ENCODE data around the gene RND3.

RND3 gene

GRCh38 chr2:150484006-150484405 is 3.5 kb downstream of the RND3 start:
- Mint-ChIP-seq H3K27ac (no peak overlapping the region), H3K36me3 (ENCODE audit: low read depth) (no peaks in the 10 kb centered on the region), H3K27me3 (ENCODE audit: low read depth) (peaks cover 51% of the 10 kb centered on the region), H3K9me3 (no peaks in the 10 kb centered on the region), H3K4me1 (ENCODE audit: low read depth) (peaks cover 9% of the 10 kb centered on the region), H3K4me3 (no peak overlapping the region)

DNA sequence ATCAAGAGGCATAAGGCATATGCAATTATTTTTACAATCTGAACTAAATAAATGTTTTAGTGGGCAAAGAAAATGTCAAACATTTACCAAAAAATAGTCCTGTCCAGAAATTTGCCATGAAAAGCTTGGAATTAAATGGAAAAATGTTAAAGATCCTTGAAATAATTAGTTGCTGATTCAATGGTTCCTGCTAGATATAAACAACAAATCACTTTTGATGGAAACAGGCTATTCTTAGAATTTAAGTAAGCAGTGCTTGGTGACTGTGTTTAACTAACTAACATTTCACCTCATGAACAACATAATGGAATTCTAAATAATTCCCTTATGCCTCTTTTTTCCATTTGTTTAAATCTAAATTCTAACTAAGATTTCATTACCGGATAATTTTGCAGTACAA is 3.9 kb downstream of the RND3 start:
- peaks cover 9% of the 10 kb centered on the region for H3K4me1 Mint-ChIP-seq (ENCODE audit: low read depth)
- H3K4me3 Mint-ChIP-seq = no peak overlapping the region
- no peaks in the 10 kb centered on the region for H3K9me3 Mint-ChIP-seq
- no peaks in the 10 kb centered on the region for H3K36me3 Mint-ChIP-seq (ENCODE audit: low read depth)
- H3K27ac Mint-ChIP-seq = no peak overlapping the region
- peaks cover 48% of the 10 kb centered on the region for H3K27me3 Mint-ChIP-seq (ENCODE audit: low read depth)

DNA sequence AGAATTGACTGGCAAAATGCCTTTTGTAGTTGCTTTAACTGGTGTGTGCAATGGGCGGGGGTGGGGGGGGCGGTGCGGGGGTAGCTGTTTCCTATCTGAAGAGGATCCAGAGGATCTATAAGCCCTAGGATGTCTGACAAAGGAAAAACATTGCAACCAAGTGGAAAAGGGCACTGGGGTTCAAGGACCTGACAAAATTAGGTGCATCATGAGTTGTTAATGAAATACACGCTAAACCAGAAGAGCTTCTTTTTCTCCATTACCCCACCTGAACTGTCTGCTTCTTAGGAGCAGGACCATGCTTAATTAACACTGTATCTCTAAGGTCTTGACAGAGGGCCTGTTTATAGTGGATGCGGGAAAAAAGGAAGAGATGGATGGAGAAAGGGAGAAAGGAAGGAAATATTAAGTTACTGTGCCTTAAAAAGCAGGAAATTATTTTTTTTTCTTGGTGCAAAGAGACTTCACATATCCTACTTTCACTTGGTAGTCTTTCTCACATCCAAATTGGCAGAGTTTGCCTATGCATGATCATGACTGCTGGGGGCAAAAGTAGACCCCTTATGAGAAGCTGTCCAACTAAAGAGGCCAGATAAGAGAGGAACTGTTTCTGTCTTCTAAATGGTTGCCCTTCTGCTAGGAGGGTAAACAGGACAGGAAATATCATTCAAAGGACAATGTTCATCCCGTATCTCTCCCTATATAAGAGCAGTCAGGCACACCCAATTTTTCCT is 4.6 kb downstream of the RND3 start:
- Mint-ChIP-seq H3K4me1 (ENCODE audit: low read depth) (peaks cover 9% of the 10 kb centered on the region), H3K9me3 (no peaks in the 10 kb centered on the region), H3K27me3 (ENCODE audit: low read depth) (peaks cover 44% of the 10 kb centered on the region), H3K36me3 (ENCODE audit: low read depth) (no peaks in the 10 kb centered on the region), H3K4me3 (no peak overlapping the region), H3K27ac (no peak overlapping the region)

DNA sequence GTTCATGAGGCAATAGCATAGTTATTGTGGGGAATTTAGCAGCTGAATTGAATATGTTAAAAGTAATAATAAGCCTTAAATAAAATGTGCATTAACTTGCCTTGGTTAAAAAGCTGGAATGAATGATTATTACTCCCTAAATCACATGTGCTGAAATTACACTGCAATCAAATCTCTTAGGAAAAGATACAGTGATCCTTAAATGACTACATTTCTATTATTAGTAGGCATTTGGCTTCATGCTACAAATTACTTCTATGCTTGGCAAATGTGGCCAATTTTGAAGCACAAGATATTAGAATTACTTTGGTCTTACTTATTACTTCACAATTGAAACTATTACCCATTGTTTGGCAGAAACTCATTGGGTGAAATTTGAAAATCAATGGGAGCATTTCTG is 5.4 kb downstream of the RND3 start:
- Mint-ChIP-seq H3K9me3 (no peaks in the 10 kb centered on the region), H3K27ac (no peak overlapping the region), H3K36me3 (ENCODE audit: low read depth) (no peaks in the 10 kb centered on the region), H3K4me1 (ENCODE audit: low read depth) (peaks cover 6% of the 10 kb centered on the region), H3K4me3 (no peak overlapping the region), H3K27me3 (ENCODE audit: low read depth) (peaks cover 37% of the 10 kb centered on the region)

GRCh38 chr2:150480971-150481830 is 6.3 kb downstream of the RND3 start:
- Mint-ChIP-seq H3K27ac (no peak overlapping the region), H3K4me1 (ENCODE audit: low read depth) (no peaks in the 10 kb centered on the region), H3K4me3 (no peak overlapping the region), H3K27me3 (ENCODE audit: low read depth) (peaks cover 28% of the 10 kb centered on the region), H3K9me3 (no peaks in the 10 kb centered on the region), H3K36me3 (ENCODE audit: low read depth) (no peaks in the 10 kb centered on the region)

DNA sequence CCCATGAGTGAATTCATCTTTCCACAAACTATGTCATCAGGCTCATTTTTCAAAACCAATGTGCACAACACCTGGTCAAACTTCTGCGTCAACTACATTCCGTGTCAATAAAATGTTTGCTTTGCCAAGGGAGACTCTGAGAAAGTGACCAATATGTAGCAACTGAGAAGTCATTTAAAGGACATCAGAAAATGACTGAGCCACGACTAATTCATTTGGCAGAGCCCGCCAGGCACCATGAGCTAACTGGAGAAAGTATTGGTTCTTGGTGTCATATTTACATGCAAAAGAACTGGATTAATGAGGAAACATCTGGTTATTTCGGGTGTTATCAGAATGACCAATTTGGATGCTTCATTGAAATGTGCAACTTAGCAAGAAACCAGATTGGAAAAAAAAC is 7.2 kb downstream of the RND3 start:
- Mint-ChIP-seq H3K4me1 (ENCODE audit: low read depth) (no peaks in the 10 kb centered on the region), H3K27me3 (ENCODE audit: low read depth) (peaks cover 20% of the 10 kb centered on the region), H3K4me3 (no peak overlapping the region), H3K27ac (no peak overlapping the region), H3K36me3 (ENCODE audit: low read depth) (no peaks in the 10 kb centered on the region), H3K9me3 (no peaks in the 10 kb centered on the region)

DNA sequence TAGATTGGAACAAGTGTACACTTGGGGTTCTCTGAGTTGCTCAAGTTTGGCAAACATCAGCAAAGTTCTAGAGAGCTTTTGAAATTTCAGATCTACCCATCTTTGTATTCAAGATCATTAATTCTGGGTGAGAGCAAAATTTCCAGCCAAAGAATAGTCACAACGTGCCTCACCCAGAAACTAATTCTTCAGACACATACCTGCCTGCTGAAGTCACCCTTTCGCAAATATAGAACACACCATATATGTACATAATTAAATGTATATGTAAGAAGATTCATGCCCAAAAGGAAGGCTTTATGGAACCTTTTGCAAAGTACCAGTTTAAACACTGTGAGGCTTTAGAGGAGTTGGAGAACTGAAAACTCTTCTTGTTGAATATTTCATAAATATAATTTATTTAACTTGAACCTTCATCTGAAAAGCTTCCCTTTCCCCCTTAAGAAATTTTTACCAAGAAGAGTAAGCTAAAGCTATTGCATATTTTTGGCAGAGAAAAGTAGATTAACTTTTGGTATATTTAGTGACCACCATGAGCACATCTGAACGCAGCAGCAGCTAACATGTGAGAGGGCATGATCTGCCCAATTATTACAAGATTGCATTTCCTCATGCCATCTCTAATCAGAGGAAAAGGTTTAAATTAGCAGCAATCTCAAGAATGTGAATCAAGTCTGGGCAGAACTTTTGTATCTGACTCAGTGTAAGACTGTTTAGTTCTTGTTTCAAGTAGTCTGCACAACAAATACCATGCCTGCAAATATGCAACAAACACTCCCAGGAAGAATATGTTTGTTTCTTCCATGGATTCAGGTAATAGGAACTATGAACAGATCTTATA is 8.2 kb downstream of the RND3 start:
- no peaks in the 10 kb centered on the region for H3K36me3 Mint-ChIP-seq (ENCODE audit: low read depth)
- no peaks in the 10 kb centered on the region for H3K4me1 Mint-ChIP-seq (ENCODE audit: low read depth)
- H3K4me3 Mint-ChIP-seq = no peak overlapping the region
- no peak overlapping the region for H3K27ac Mint-ChIP-seq
- peaks cover 11% of the 10 kb centered on the region for H3K27me3 Mint-ChIP-seq (ENCODE audit: low read depth)
- no peaks in the 10 kb centered on the region for H3K9me3 Mint-ChIP-seq

GRCh38 chr2:150478200-150478974 is 9.1 kb downstream of the RND3 start:
- no peak overlapping the region for H3K4me3 Mint-ChIP-seq

DNA sequence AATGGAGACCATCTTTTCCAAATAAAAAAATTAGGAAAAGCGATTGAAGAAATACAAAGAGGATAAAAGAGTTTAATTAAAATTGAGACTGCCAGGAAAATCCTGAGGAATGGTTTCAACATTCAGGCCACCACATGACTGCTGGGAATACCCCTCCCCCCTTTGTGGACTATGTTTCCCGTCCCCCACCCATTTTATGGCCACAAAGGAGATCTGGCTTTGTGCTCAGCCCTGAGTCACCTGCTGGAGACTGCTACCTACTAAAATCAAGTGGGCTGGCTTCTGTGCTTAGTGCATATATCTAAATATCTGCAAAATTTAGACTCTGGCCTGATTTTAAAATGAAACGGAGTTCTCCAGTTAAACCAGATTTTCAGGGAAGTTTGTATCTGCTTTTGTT is 10.1 kb downstream of the RND3 start:
- H3K27ac Mint-ChIP-seq = no peak overlapping the region
- H3K27me3 Mint-ChIP-seq (ENCODE audit: low read depth) = no peaks in the 10 kb centered on the region
- H3K4me3 Mint-ChIP-seq = no peak overlapping the region
- H3K9me3 Mint-ChIP-seq = no peaks in the 10 kb centered on the region
- H3K4me1 Mint-ChIP-seq (ENCODE audit: low read depth) = no peaks in the 10 kb centered on the region
- no peaks in the 10 kb centered on the region for H3K36me3 Mint-ChIP-seq (ENCODE audit: low read depth)

More at GRCh38 chr2:150478200-150478974, 9.1 kb downstream of the RND3 start:
- Mint-ChIP-seq H3K9me3 (no peaks in the 10 kb centered on the region), H3K4me1 (ENCODE audit: low read depth) (no peaks in the 10 kb centered on the region), H3K36me3 (ENCODE audit: low read depth) (no peaks in the 10 kb centered on the region), H3K27ac (no peak overlapping the region), H3K27me3 (ENCODE audit: low read depth) (peaks cover 6% of the 10 kb centered on the region)

DNA sequence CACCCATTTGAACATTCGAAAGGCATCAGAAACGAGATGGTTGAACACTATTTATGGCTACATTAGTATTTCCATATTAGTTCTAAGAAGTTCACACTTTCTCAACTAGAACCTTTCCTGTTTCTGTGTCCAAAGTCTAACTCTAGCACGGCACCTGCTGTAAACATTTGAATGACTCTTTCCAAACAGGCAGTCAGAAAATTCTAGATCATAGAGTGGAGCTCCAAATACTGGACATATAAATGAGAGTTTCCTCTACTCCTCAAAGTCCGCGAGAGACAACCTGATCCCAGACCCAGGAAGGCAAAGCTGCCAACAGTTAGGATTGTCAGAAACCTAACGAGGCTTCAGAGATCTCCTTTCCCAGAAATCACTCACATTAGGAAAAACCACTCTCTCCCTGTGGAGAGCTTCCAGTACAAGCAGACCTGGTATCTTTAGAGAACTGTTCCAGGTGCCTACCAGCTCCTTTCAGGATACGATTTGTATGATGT is 10.6 kb downstream of the RND3 start:
- Mint-ChIP-seq H3K27ac (no peak overlapping the region), H3K36me3 (ENCODE audit: low read depth) (no peaks in the 10 kb centered on the region), H3K4me3 (no peak overlapping the region), H3K9me3 (no peaks in the 10 kb centered on the region), H3K4me1 (ENCODE audit: low read depth) (no peaks in the 10 kb centered on the region), H3K27me3 (ENCODE audit: low read depth) (no peaks in the 10 kb centered on the region)

GRCh38 chr2:150476286-150476685 is 11.2 kb downstream of the RND3 start:
- Mint-ChIP-seq H3K27me3 (ENCODE audit: low read depth) (no peaks in the 10 kb centered on the region), H3K27ac (no peak overlapping the region), H3K36me3 (ENCODE audit: low read depth) (no peaks in the 10 kb centered on the region), H3K4me1 (ENCODE audit: low read depth) (no peaks in the 10 kb centered on the region), H3K4me3 (no peak overlapping the region), H3K9me3 (no peaks in the 10 kb centered on the region)

GRCh38 chr2:150475479-150476250 is 11.8 kb downstream of the RND3 start:
- Mint-ChIP-seq H3K36me3 (ENCODE audit: low read depth) (no peaks in the 10 kb centered on the region), H3K4me1 (ENCODE audit: low read depth) (no peaks in the 10 kb centered on the region), H3K4me3 (no peak overlapping the region), H3K27ac (no peak overlapping the region), H3K9me3 (no peaks in the 10 kb centered on the region), H3K27me3 (ENCODE audit: low read depth) (no peaks in the 10 kb centered on the region)

- no peaks in the 10 kb centered on the region for H3K36me3 Mint-ChIP-seq (ENCODE audit: low read depth)
- no peak overlapping the region for H3K4me3 Mint-ChIP-seq
- no peaks in the 10 kb centered on the region for H3K4me1 Mint-ChIP-seq (ENCODE audit: low read depth)
- no peaks in the 10 kb centered on the region for H3K27me3 Mint-ChIP-seq (ENCODE audit: low read depth)
- no peak overlapping the region for H3K27ac Mint-ChIP-seq
- no peaks in the 10 kb centered on the region for H3K9me3 Mint-ChIP-seq
Observed at GRCh38 chr2:150474326-150475074, 13.0 kb downstream of the RND3 start.
